ENCODE results near the gene ECSCR.
"Not testable (repeated sequence)": the region's sequence is repeated elsewhere in the genome, so short reads cannot be mapped to it uniquely, and the experiment has no call there.

ECSCR gene

DNA sequence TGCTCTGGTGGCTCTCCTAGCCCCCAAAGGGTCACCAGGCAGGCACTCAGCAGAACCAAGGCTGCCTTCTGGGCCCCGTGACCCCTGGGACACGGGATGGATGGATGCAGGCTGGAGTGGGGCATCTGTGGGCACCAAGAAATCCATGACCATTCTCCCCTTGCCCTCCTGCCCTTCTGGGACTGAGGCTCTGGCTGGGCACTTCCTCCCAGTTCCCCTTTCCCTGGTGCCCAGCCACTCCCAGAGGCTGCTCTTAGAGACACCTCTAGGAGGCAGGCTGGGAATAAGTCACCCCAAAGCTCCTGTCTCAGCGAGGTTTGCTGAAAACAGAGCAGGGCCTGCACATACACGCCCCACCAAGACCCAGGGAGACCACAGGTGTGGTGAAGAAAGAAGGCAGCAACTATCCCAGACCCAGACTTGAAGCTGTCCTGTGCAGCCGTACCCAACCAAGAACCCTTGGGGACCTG, 19.1 kb upstream of the ECSCR start:
- Histone ChIP-seq H3K27me3 (ENCODE audit: insufficient read depth, low read depth, severe bottlenecking) (no peaks in the 10 kb centered on the region), H3K4me3 (ENCODE audit: low read depth, low read length) (no peak overlapping the region), H3K9me3 (ENCODE audit: severe bottlenecking) (no peaks in the 10 kb centered on the region), H3K36me3 (no peaks in the 10 kb centered on the region), H3K27ac (no peak overlapping the region)
- TF ChIP-seq CTCF (IDR thresholded peaks at IDR 0.05; ENCODE audit: low read depth, low read length) = no peak
- DNase-seq = no peak

DNA sequence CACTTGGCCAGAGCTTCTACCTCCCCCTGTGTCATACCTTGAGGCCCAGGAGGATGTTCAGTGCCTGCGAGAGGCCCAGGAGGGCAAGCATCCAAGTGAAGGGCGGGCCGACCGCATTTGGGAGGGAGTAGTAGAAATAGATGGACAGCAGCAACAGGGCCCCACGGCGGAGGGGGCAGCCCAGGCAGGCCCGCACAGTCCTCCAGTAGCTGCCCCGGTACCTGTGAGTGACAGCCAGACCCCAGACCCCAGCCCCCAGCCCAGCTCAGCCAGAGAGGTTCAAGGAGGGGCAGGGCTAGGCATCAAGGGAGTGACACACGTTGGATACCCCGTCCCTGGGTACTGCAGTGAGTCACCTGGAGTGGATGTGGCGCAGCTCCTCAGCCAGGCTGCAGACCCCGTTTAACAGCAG, 18.6 kb upstream of the ECSCR start:
- H3K27me3 ChIP-seq (ENCODE audit: insufficient read depth, low read depth, severe bottlenecking) = no peaks in the 10 kb centered on the region
- DNase-seq = no peak
- no peak for TF ChIP-seq CTCF (IDR thresholded peaks at IDR 0.05; ENCODE audit: low read depth, low read length)
- peak overlapping the region; percentile 64 for H3K27ac ChIP-seq
- H3K4me3 ChIP-seq (ENCODE audit: low read depth, low read length) = no peak overlapping the region
- no peaks in the 10 kb centered on the region for H3K36me3 ChIP-seq
- no peaks in the 10 kb centered on the region for H3K9me3 ChIP-seq (ENCODE audit: severe bottlenecking)

DNA sequence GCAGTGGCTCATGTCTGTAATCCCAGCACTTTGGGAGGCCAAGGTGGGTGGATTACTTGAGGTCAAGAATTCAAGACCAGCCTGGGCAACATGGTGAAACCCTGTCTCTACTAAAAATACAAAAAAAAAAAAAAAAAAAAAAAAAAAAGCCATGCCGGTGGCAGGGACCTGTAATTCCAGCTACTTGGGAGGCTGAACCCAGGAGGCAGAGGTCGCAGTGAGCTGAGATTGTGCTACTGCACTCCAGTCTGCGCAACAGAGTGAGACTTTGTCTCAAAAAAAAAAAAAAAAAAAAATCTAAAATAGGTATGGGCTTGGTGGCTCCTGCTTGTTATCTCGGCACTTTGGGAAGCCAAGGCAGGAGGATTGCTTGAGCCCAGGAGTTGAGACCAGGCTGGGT, 17.2 kb upstream of the ECSCR start:
- DNase-seq; H3K9me3 ChIP-seq (ENCODE audit: severe bottlenecking); H3K4me3 ChIP-seq (ENCODE audit: low read depth, low read length); H3K27me3 ChIP-seq (ENCODE audit: insufficient read depth, low read depth, severe bottlenecking); H3K36me3 ChIP-seq: not testable (repeated sequence)
- peak overlapping the region; percentile 64 for H3K27ac ChIP-seq

GRCh38 chr5:139478657-139479423, 16.3 kb upstream of the ECSCR start:
- H3K27ac ChIP-seq = peak overlapping the region; percentile 57
- not testable (repeated sequence) for H3K36me3 ChIP-seq

DNA sequence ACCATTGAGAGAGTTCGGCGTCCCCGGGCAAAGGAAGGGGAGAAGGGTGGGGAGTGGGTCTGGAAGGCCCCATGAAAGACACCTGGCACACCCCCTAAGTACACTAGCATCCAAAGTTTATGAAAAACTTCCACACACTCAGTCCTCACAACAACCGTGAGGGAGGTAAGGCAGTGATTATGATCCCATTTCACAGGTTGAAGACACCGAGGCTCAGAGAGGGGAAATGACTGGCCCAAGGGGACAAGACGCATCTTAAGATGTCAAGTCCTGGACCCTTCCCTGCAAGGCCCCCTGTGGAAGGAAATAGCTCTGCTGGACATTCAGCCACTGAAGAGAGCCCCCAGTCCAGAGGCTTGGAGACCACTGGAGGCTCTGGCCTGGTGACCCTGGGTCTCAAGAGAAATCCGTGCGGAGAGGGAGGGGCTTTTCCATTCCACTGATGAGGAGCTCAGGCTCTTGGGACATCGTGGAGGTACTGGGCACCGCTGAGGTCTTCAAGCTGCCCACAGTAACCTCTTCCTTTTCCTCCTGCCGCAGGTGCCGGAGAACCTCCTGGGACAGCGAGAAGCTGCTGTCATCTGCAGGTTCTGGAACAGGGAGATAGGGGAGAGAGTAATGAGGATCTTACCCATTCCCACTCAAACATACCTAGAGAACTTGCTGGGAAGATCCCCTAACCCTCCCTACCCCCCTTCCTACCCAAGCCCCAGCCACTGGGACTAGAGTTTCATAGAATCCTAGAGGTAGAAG, 13.5 kb upstream of the ECSCR start:
- TF ChIP-seq CTCF (IDR thresholded peaks at IDR 0.05; ENCODE audit: low read depth, low read length) = no peak
- no peaks in the 10 kb centered on the region for H3K36me3 ChIP-seq
- peak overlapping the region; percentile 78 for H3K27ac ChIP-seq
- no peaks in the 10 kb centered on the region for H3K27me3 ChIP-seq (ENCODE audit: insufficient read depth, low read depth, severe bottlenecking)
- no peaks in the 10 kb centered on the region for H3K9me3 ChIP-seq (ENCODE audit: severe bottlenecking)
- H3K4me3 ChIP-seq (ENCODE audit: low read depth, low read length) = no peak overlapping the region
- no peak for DNase-seq

More at GRCh38 chr5:139478657-139479423, 16.3 kb upstream of the ECSCR start:
- peak; percentile 55 for DNase-seq
- not testable (repeated sequence) for H3K9me3 ChIP-seq (ENCODE audit: severe bottlenecking); H3K27me3 ChIP-seq (ENCODE audit: insufficient read depth, low read depth, severe bottlenecking); H3K4me3 ChIP-seq (ENCODE audit: low read depth, low read length)

GRCh38 chr5:139474890-139475791, 12.6 kb upstream of the ECSCR start:
- Histone ChIP-seq H3K36me3 (no peaks in the 10 kb centered on the region), H3K27ac (peak overlapping the region; percentile 78), H3K27me3 (ENCODE audit: insufficient read depth, low read depth, severe bottlenecking) (no peaks in the 10 kb centered on the region), H3K4me3 (ENCODE audit: low read depth, low read length) (no peak overlapping the region), H3K9me3 (ENCODE audit: severe bottlenecking) (no peaks in the 10 kb centered on the region)
- DNase-seq = peak; percentile 74
- TF ChIP-seq CTCF (IDR thresholded peaks at IDR 0.05; ENCODE audit: low read depth, low read length) = no peak

All from WERI-Rb-1 (cell line).